K562 (cell line): Measurements from ENCODE around the gene NKX2-8.

Experiments
- FOXK1 ChIP-seq: sonication (generic); formaldehyde crosslinking; IDR thresholded peaks from 2 replicates; pipeline ENCODE4 v1.8.0; 2022; ENCODE audit warnings: missing genetic modification reagents, mild to moderate bottlenecking, borderline replicate concordance
- HDAC2 ChIP-seq: fragments of 450-650 bp; IDR thresholded peaks from 2 replicates; pipeline ENCODE4 v1.6.1; 2016; ENCODE audit warnings: mild to moderate bottlenecking
- KDM2B ChIP-seq: fragments of 250-450 bp; sonication (Bioruptor Pico); IDR thresholded peaks from 2 replicates; pipeline ENCODE4 v1.8.0; 2021; ENCODE audit warnings: mild to moderate bottlenecking, moderate library complexity
- MCM3 ChIP-seq: fragments of 450-650 bp; IDR thresholded peaks from 2 replicates; pipeline ENCODE4 v1.6.1; 2016
- MYC ChIP-seq, 2 experiments: fragments of 250-450 bp in 1 of 2; sonication (Bioruptor Pico) in 1 of 2; IDR thresholded peaks; 2 replicates each; pipeline versions ENCODE4 v1.5.1 to v1.6.1; 2012 to 2021; ENCODE audit warnings: low read depth in 2 of 2, borderline replicate concordance in 1 of 2, improper control_type of control experiment in 1 of 2, low read length in 1 of 2, mild to moderate bottlenecking in 1 of 2, moderate library complexity in 1 of 2
- TF ChIP-seq, protein P1 (sequence below): fragments of 250-450 bp; sonication (Bioruptor Pico); IDR thresholded peaks from 2 replicates; pipeline ENCODE4 v1.8.0; 2022; ENCODE audit warnings: inconsistent platforms
- TF ChIP-seq, protein P2 (sequence below): fragments of 450-650 bp; formaldehyde crosslinking; IDR thresholded peaks from 2 replicates; pipeline ENCODE4 v1.4.0; 2020; ENCODE audit warnings: mild to moderate bottlenecking, moderate library complexity
- TF ChIP-seq, protein P3 (sequence below), 3 experiments: IDR thresholded peaks in 2 of 3; conservative IDR thresholded peaks in 1 of 3; 2 replicates each; pipeline ENCODE4 v1.5.1; 2011 to 2012; ENCODE audit warnings: low read length in 3 of 3, mild to moderate bottlenecking in 3 of 3, control low read depth in 2 of 3, improper control_type of control experiment in 1 of 3, inconsistent platforms in 1 of 3, low read depth in 1 of 3, mixed read lengths in 1 of 3, moderate library complexity in 1 of 3; ENCODE audit not compliant: insufficient read depth in 2 of 3
- TF ChIP-seq, protein P4 (sequence below): sonication (generic); formaldehyde crosslinking; IDR thresholded peaks from 2 replicates; pipeline ENCODE4 v1.8.1; 2022; ENCODE audit warnings: missing genetic modification reagents
- TF ChIP-seq, protein P5 (sequence below): sonication (generic); formaldehyde crosslinking; IDR thresholded peaks from 2 replicates; pipeline ENCODE4 v1.8.1; 2023; ENCODE audit warnings: missing genetic modification reagents, mild to moderate bottlenecking, borderline replicate concordance

DNA sequence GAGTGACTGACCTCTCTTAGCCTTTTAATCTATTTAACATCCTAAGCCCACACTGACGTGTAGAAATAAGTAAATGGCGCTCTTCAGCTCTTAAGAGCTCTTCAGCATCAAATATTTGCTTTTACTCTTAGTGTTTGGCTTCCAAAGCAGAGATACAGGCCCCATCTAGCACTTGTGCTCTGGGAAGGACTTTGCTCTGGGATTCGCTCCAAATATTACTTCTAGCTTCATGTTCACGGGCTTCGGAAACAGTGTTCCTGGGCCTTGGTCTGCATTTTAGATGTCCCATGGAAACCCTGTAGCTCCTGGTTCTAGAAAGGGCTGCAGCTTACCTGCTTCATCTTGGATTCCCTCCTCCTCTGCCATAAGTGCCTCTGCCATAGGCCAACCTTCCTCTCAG, 2.7 kb upstream of the NKX2-8 start:
- TF ChIP-seq, protein P1, sequence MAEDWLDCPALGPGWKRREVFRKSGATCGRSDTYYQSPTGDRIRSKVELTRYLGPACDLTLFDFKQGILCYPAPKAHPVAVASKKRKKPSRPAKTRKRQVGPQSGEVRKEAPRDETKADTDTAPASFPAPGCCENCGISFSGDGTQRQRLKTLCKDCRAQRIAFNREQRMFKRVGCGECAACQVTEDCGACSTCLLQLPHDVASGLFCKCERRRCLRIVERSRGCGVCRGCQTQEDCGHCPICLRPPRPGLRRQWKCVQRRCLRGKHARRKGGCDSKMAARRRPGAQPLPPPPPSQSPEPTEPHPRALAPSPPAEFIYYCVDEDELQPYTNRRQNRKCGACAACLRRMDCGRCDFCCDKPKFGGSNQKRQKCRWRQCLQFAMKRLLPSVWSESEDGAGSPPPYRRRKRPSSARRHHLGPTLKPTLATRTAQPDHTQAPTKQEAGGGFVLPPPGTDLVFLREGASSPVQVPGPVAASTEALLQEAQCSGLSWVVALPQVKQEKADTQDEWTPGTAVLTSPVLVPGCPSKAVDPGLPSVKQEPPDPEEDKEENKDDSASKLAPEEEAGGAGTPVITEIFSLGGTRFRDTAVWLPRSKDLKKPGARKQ (CRISPR knock-in tag) = no peak
- TF ChIP-seq, protein P2, sequence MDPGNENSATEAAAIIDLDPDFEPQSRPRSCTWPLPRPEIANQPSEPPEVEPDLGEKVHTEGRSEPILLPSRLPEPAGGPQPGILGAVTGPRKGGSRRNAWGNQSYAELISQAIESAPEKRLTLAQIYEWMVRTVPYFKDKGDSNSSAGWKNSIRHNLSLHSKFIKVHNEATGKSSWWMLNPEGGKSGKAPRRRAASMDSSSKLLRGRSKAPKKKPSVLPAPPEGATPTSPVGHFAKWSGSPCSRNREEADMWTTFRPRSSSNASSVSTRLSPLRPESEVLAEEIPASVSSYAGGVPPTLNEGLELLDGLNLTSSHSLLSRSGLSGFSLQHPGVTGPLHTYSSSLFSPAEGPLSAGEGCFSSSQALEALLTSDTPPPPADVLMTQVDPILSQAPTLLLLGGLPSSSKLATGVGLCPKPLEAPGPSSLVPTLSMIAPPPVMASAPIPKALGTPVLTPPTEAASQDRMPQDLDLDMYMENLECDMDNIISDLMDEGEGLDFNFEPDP (CRISPR knock-in tag) = no peak
- TF ChIP-seq MYC (IDR thresholded peaks at IDR 0.05; ENCODE audit: low read depth, low read length) (no peak), MYC (CRISPR knock-in tag; IDR thresholded peaks at IDR 0.05; ENCODE audit: borderline replicate concordance, low read depth) (no peak), HDAC2 (no peak), KDM2B (CRISPR knock-in tag) (no peak), MCM3 (no peak), FOXK1 (CRISPR knock-in tag) (no peak)
- TF ChIP-seq, protein P3, sequence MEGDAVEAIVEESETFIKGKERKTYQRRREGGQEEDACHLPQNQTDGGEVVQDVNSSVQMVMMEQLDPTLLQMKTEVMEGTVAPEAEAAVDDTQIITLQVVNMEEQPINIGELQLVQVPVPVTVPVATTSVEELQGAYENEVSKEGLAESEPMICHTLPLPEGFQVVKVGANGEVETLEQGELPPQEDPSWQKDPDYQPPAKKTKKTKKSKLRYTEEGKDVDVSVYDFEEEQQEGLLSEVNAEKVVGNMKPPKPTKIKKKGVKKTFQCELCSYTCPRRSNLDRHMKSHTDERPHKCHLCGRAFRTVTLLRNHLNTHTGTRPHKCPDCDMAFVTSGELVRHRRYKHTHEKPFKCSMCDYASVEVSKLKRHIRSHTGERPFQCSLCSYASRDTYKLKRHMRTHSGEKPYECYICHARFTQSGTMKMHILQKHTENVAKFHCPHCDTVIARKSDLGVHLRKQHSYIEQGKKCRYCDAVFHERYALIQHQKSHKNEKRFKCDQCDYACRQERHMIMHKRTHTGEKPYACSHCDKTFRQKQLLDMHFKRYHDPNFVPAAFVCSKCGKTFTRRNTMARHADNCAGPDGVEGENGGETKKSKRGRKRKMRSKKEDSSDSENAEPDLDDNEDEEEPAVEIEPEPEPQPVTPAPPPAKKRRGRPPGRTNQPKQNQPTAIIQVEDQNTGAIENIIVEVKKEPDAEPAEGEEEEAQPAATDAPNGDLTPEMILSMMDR (IDR thresholded peaks at IDR 0.05 in 2 of 3, conservative IDR thresholded peaks at IDR 0.05 in 1 of 3; ENCODE audit: insufficient read depth in 2 of 3, low read depth in 1 of 3, low read length in 3 of 3) = no peak
- TF ChIP-seq, protein P4, sequence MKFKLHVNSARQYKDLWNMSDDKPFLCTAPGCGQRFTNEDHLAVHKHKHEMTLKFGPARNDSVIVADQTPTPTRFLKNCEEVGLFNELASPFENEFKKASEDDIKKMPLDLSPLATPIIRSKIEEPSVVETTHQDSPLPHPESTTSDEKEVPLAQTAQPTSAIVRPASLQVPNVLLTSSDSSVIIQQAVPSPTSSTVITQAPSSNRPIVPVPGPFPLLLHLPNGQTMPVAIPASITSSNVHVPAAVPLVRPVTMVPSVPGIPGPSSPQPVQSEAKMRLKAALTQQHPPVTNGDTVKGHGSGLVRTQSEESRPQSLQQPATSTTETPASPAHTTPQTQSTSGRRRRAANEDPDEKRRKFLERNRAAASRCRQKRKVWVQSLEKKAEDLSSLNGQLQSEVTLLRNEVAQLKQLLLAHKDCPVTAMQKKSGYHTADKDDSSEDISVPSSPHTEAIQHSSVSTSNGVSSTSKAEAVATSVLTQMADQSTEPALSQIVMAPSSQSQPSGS = no peak
- TF ChIP-seq, protein P5, sequence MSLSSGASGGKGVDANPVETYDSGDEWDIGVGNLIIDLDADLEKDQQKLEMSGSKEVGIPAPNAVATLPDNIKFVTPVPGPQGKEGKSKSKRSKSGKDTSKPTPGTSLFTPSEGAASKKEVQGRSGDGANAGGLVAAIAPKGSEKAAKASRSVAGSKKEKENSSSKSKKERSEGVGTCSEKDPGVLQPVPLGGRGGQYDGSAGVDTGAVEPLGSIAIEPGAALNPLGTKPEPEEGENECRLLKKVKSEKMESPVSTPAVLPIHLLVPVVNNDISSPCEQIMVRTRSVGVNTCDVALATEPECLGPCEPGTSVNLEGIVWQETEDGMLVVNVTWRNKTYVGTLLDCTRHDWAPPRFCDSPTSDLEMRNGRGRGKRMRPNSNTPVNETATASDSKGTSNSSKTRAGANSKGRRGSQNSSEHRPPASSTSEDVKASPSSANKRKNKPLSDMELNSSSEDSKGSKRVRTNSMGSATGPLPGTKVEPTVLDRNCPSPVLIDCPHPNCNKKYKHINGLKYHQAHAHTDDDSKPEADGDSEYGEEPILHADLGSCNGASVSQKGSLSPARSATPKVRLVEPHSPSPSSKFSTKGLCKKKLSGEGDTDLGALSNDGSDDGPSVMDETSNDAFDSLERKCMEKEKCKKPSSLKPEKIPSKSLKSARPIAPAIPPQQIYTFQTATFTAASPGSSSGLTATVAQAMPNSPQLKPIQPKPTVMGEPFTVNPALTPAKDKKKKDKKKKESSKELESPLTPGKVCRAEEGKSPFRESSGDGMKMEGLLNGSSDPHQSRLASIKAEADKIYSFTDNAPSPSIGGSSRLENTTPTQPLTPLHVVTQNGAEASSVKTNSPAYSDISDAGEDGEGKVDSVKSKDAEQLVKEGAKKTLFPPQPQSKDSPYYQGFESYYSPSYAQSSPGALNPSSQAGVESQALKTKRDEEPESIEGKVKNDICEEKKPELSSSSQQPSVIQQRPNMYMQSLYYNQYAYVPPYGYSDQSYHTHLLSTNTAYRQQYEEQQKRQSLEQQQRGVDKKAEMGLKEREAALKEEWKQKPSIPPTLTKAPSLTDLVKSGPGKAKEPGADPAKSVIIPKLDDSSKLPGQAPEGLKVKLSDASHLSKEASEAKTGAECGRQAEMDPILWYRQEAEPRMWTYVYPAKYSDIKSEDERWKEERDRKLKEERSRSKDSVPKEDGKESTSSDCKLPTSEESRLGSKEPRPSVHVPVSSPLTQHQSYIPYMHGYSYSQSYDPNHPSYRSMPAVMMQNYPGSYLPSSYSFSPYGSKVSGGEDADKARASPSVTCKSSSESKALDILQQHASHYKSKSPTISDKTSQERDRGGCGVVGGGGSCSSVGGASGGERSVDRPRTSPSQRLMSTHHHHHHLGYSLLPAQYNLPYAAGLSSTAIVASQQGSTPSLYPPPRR = no peak
